ENCODE data around the gene COL6A2.

The COL6A2 gene

DNA sequence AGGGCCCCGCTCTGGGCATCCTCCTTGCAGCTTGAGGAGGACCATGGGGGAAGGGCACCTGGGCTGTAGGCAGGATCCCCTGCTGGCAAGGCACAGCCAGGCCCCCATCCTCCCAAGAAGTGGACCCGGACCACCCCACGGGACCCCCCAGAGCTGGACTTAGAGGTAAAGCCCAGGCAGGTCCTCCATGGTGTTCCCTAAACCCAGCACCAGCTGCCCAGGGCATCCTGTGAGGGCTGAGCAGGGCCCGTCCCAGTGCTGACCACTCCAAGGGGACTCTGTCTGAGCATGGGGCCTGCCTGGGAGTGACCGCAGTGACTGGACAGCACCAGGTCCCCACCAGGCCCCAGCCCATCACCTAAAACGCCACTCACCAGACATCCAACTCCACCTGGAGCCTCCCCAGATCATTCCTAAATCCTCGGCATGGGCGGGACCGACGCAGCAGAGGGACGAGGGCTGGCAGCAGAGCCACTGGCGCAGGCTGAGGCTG, 21.3 kb downstream of the COL6A2 start:
- no peak overlapping the region for H3K27ac ChIP-seq (ENCODE audit: poor library complexity, severe bottlenecking)
- DNase-seq (ENCODE audit: low spot score) (peak; percentile 56), ATAC-seq (ENCODE audit: low read depth) (no peak)
- H3K4me1 ChIP-seq (ENCODE audit: insufficient read depth, poor library complexity, severe bottlenecking): peaks cover 3% of the 10 kb centered on the region
- no peaks in the 10 kb centered on the region for H3K27me3 ChIP-seq (ENCODE audit: insufficient read depth, poor library complexity, severe bottlenecking)
- H3K36me3 ChIP-seq (ENCODE audit: low read depth): no peaks in the 10 kb centered on the region
- no peak overlapping the region for H3K4me3 ChIP-seq (ENCODE audit: severe bottlenecking)
- TF ChIP-seq, protein P1, sequence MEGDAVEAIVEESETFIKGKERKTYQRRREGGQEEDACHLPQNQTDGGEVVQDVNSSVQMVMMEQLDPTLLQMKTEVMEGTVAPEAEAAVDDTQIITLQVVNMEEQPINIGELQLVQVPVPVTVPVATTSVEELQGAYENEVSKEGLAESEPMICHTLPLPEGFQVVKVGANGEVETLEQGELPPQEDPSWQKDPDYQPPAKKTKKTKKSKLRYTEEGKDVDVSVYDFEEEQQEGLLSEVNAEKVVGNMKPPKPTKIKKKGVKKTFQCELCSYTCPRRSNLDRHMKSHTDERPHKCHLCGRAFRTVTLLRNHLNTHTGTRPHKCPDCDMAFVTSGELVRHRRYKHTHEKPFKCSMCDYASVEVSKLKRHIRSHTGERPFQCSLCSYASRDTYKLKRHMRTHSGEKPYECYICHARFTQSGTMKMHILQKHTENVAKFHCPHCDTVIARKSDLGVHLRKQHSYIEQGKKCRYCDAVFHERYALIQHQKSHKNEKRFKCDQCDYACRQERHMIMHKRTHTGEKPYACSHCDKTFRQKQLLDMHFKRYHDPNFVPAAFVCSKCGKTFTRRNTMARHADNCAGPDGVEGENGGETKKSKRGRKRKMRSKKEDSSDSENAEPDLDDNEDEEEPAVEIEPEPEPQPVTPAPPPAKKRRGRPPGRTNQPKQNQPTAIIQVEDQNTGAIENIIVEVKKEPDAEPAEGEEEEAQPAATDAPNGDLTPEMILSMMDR (IDR thresholded peaks at IDR 0.05; ENCODE audit: poor library complexity, severe bottlenecking): no peak
- peaks cover 4% of the 10 kb centered on the region for H3K9me3 ChIP-seq (ENCODE audit: severe bottlenecking)

DNA sequence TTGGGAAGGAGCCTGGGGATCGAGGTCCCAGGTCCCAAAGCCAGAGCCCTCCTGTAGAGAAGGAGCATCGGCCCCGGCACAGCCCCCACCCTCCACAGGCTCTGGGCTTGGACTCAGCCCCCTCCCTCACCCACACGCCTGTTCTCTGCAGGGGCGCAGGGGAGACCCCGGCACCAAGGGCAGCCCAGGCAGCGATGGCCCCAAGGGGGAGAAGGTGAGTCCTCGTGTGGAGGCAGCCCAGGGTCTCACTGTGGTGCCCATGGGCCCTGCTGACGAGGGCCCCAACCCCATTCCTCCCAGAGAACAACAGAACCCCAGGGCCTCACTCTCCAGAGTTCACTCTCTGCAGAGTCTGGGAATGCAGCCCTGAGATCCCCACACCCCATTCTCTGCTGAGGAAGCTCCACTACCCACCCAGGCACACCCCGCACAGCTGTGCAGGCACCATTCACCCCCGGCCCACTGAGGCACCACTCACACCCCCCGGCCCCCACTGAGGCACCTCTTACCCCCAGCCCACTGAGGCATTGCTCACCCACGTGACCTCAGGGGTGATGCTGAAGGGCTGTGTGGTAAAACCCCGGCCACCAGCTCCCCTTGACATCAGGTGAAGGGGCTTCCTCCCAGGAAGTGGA, 21.8 kb downstream of the COL6A2 start:
- ATAC-seq (ENCODE audit: low read depth) (no peak), DNase-seq (ENCODE audit: low spot score) (peak; percentile 58)
- Histone ChIP-seq H3K4me1 (ENCODE audit: insufficient read depth, poor library complexity, severe bottlenecking) (peaks cover 3% of the 10 kb centered on the region), H3K4me3 (ENCODE audit: severe bottlenecking) (no peak overlapping the region), H3K27ac (ENCODE audit: poor library complexity, severe bottlenecking) (no peak overlapping the region), H3K9me3 (ENCODE audit: severe bottlenecking) (peaks cover 4% of the 10 kb centered on the region), H3K27me3 (ENCODE audit: insufficient read depth, poor library complexity, severe bottlenecking) (no peaks in the 10 kb centered on the region), H3K36me3 (ENCODE audit: low read depth) (no peaks in the 10 kb centered on the region)
- TF ChIP-seq, protein P1 (IDR thresholded peaks at IDR 0.05; ENCODE audit: poor library complexity, severe bottlenecking): no peak

DNA sequence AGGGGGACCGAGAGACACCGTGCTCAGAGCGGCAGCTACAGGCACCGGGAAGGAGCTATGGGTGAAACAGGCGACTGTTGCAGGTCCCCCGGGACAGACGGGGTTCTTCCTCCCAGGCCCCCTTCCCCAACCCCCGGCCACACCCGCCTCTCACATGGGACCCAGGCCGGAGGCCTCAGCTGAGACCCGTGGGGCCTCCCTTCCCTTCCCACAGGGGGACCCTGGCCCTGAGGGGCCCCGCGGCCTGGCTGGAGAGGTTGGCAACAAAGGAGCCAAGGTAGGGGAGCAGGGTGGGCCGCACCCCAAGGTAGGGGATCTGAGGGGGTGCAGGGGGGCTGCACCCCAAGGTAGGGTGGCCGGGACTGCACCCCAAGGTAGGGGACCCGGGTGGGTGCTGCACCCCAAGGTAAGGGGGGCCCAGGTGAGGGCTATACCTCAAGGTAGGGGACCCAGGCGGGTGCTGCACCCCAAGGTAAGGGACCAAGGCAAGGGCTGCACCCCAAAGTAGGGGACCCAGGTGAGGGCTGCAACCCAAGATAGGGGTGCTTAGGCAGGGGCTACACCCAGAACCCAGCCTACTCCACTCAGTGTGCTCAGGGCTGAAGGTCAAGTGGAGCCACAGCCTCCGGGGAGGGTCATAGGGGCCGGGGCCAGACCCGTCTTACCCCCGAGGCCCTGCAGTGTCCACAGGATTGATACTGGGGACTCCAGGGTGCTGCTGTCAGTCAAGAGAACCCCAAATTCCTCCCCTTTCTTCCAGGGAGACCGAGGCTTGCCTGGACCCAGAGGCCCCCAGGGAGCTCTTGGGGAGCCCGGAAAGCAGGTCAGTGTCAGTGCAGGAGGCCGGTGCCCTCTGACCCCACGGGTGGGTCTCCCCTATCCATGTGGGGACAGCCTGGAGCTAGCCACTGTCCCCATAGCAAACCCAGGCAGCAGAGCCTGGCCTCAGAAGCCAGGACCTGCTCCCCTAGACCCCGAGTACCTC, 22.7 kb downstream of the COL6A2 start:
- TF ChIP-seq, protein P1 (IDR thresholded peaks at IDR 0.05; ENCODE audit: poor library complexity, severe bottlenecking): no peak
- no peaks in the 10 kb centered on the region for H3K27me3 ChIP-seq (ENCODE audit: insufficient read depth, poor library complexity, severe bottlenecking)

DNA sequence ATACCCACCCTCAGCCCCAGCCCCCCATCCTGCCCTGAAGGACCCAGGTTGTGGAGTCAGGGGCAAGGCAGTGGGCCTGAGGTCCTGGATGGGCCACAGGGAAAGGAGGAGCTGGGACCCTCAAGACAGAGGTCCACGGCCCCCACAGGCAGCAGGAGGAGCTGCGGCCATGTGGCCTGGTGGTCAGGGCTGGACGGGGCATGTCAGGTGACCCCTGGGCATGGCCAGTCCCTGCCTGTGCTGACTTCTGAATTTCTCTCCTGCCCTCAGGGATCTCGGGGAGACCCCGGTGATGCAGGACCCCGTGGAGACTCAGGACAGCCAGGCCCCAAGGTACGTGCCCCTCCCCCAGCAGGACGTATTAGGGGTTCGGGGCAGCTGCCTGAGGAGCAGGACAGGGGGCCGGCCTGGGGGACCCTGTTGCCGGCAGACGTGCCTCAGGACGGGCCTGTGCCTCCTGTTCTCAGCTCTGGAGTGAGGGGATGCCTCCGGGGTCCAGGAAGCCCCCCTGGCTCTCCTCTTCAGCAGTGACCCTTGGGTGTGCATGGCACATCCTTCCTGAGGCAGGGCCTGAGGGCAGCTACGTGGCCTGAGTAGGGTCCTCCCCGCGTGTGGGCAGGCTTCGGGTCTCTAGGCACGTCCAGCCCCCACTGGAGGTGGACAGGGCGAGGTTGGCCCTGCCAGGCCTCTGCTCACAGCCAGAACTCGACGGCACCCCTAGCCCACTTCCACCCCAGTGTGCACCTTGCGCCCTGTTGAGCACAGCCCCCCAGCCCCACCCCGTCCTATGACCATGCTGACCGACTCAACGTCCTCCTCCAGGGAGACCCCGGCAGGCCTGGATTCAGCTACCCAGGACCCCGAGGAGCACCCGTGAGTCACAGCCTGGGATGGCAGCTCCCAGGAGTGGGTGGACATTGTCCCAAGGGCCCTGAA, 23.6 kb downstream of the COL6A2 start:
- TF ChIP-seq, protein P1 (IDR thresholded peaks at IDR 0.05; ENCODE audit: poor library complexity, severe bottlenecking): no peak
- Histone ChIP-seq H3K4me3 (ENCODE audit: severe bottlenecking) (no peak overlapping the region), H3K36me3 (ENCODE audit: low read depth) (no peaks in the 10 kb centered on the region), H3K27me3 (ENCODE audit: insufficient read depth, poor library complexity, severe bottlenecking) (no peaks in the 10 kb centered on the region), H3K4me1 (ENCODE audit: insufficient read depth, poor library complexity, severe bottlenecking) (peaks cover 3% of the 10 kb centered on the region), H3K9me3 (ENCODE audit: severe bottlenecking) (no peaks in the 10 kb centered on the region), H3K27ac (ENCODE audit: poor library complexity, severe bottlenecking) (no peak overlapping the region)
- ATAC-seq (ENCODE audit: low read depth) (no peak), DNase-seq (ENCODE audit: low spot score) (peak; percentile 49)

More for the DNA sequence above, 22.7 kb downstream of the COL6A2 start:
- DNase-seq (ENCODE audit: low spot score) (peak; percentile 53), ATAC-seq (ENCODE audit: low read depth) (no peak)
- Histone ChIP-seq H3K27ac (ENCODE audit: poor library complexity, severe bottlenecking) (no peak overlapping the region), H3K36me3 (ENCODE audit: low read depth) (no peaks in the 10 kb centered on the region), H3K4me1 (ENCODE audit: insufficient read depth, poor library complexity, severe bottlenecking) (peaks cover 3% of the 10 kb centered on the region), H3K9me3 (ENCODE audit: severe bottlenecking) (no peaks in the 10 kb centered on the region), H3K4me3 (ENCODE audit: severe bottlenecking) (no peak overlapping the region)

Data from RWPE2 (cell line).